ENCODE data around the gene GPA33. TPM values are rescaled to one million over a fixed set of nuclear protein-coding genes. Genes with fewer than 3 reads are reported as not detected.

The GPA33 gene, protein sequence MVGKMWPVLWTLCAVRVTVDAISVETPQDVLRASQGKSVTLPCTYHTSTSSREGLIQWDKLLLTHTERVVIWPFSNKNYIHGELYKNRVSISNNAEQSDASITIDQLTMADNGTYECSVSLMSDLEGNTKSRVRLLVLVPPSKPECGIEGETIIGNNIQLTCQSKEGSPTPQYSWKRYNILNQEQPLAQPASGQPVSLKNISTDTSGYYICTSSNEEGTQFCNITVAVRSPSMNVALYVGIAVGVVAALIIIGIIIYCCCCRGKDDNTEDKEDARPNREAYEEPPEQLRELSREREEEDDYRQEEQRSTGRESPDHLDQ
- not detected in 2 replicates for total RNA-seq

DNA sequence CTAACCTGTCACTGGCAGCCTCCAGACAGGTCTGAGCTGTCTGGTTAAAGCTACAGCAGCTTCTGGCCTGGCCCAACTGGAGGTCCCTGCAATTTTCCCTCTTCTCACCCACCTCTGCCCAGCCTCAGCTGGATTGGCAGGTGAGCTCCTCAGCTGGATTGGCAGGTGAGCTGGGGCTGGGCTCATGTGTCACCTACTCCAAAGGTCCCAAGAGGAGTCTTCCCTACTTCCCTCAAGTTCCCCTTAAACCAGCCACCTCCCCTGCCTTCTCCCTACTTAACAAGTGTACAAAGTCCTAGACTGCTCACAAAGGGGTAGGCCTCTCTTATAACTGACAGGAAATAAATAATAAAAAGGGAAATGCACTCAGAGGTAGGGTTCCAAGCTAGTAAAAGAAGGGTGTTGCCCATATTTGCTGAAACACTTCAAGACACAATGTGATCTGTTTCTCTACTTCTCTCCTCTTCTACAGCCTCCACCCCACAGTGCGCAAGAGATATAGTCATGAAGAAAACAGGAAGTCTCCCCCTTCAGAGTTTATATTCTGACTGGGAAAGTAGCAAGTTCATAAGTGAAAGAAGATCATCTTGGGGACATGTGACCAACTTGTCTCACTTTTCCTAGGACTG, at the start of gene GPA33:
Gene GPA33, minus strand, starts transcription at position 64 of the 629 bp plus-strand sequence. CDS start 90 bp downstream, outside the sequence.

DNA sequence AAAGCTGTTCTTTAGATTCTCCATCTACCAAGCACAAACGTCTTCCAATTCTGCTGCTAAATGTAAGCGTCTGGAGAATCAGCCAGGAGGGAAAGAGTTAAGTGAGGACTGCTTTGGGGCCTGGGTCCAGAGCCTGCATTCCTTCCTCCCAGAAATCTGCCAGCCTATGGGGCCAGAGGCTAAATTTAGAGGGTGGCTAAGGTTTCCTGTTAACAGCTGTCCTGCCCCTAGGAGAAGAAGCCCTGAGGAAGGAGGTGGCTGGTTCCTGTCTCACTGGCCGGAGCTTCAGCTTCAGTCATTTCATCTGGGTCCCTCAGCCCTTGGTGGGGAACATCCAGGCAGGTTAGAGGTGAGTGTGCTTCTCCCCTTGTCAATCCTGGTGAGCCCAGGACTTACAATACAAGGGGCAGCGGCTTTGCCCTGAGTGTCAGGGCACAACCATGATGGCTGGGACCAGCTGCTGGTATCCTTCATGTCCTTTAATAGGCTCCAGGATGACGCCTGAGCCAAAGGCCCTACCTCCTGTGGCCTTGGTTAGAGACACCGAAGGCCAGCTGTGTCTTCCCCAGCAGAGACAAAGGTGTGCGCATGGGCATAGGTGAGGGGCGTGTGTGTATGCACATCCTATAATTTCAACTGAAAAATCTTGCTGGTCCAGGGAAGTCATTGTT, 3.8 kb upstream of the GPA33 start, which contains the start of gene STYXL2:
Gene STYXL2, plus strand, starts transcription at position 230 of the 671 bp plus-strand sequence. CDS start 775 bp downstream, outside the sequence.

Other genes starting within 250 kb of the GPA33 start
- 9.8 and 9.9 TPM in 2 replicates for gene TADA1, start 214.1 kb downstream of the GPA33 start, total RNA-seq
- gene ILDR2, start 114.8 kb downstream of the GPA33 start, total RNA-seq: not detected in 2 replicates
- not detected in 2 replicates for gene MAEL, start 101.1 kb downstream of the GPA33 start, total RNA-seq
- gene STYXL2, start 3.7 kb upstream of the GPA33 start, total RNA-seq: not detected in 2 replicates
- gene POU2F1, start 130.5 kb upstream of the GPA33 start, total RNA-seq: 2.1 and 5.4 TPM in 2 replicates